T47D (cell line): ENCODE results near the gene NAA15.

Experiments
- DNase-seq, 2 experiments: peaks; one replicate each; pipeline versions ENCODE4 v3.0.0 to v3.0.0-alpha.2; 2011 to 2012; ENCODE audit warnings: low read depth in 1 of 2, low spot score in 1 of 2
- JUND ChIP-seq: IDR thresholded peaks from 2 replicates; pipeline ENCODE4 v1.6.1; 2012; ENCODE audit warnings: low read depth
- in situ Hi-C: cut with HindIII; loops from 2 replicates; pipeline ENCODE4 v1.10.0; 2016; ENCODE audit warnings: low sequenced_read_pairs, low pct_unique_long_range_greater_than_20kb

NAA15 gene

GRCh38 chr4:139331185-139331584 is 29.9 kb downstream of the NAA15 start:
- DNase-seq = no peak
- in situ Hi-C loops = no loop called here
- no peak for TF ChIP-seq JUND

DNA sequence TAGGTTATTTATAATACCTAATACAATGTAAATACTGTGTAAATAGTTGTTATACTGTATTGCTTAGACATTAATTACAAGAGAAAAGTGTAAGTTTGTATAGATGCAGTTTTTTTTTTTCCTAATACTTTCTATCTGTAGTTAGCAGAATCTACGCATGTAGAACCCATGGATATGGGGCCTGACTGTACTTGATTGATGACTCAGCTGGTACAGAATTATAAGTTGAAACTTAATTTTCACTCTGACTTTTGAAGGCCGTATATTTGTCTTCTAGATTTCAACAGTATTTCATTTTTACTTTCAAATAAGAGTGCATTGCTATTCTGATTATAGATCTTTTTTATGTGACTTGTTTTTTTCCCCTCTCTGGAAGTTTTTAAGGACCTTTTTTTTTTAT is 31.7 kb downstream of the NAA15 start:
- no peak for TF ChIP-seq JUND
- in situ Hi-C loops = no loop called here
- DNase-seq = no peak

DNA sequence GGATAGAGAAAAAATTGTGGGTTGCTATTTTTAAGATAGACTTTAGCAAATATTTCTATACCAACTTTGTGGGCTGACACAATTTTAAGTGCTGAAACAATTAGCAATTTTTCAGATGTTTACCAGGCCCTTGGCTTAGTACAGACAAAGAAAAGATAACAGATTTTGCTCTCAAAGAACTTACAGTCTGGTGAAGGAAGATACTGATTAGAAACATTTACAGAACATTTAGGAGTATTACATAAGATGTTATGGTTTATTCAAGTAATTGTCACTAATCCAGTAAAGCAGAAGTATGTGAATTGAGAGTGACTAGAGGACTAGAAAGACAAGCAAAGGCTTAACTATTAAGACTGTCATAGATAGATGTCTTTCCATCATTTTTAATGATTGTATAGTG is 36.3 kb downstream of the NAA15 start:
- no peak for TF ChIP-seq JUND
- in situ Hi-C loops = no loop called here
- no peak for DNase-seq

DNA sequence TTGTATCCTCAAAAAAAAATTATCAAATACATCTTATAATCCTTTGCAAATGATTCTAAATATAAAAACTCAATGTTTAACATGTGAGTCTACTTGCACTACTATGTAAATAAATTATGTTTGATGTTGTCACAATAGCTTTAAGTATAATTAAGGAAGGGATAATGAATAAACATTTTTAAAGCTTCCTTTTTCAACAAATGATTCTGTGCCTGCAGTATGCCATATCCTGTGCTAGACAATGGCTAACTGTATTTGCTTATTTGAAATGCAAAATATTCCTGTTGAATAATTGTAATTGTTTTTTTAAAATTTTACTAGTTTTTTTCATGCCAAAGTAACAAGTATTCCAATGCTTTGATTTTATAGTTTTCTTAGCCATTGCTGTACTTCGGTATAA is 60.0 kb downstream of the NAA15 start:
- in situ Hi-C loops = no loop called here
- no peak for TF ChIP-seq JUND
- no peak for DNase-seq

- no peak for DNase-seq
- TF ChIP-seq JUND = no peak
- in situ Hi-C loops = no loop called here
Measured at GRCh38 chr4:139367421-139368090, 66.3 kb downstream of the NAA15 start.

DNA sequence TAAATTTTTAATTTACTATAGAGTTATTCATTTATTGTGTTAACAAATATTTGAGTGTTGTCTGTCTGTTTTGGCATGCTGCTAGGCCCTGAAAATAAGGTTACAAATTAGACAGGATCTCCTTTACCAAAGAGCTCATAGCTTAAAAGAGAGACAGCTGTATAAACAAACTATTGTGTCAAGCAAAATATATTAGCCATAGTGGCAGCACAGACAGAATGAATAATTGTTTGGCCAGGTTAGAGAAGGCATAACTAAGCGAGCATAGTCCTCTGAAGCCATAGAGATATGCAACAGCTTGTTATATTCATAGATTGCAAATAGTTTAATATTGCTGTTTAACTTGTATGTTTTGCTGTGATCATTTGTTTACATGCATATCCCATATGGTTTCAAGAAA is 67.7 kb downstream of the NAA15 start:
- in situ Hi-C loops = no loop called here

DNA sequence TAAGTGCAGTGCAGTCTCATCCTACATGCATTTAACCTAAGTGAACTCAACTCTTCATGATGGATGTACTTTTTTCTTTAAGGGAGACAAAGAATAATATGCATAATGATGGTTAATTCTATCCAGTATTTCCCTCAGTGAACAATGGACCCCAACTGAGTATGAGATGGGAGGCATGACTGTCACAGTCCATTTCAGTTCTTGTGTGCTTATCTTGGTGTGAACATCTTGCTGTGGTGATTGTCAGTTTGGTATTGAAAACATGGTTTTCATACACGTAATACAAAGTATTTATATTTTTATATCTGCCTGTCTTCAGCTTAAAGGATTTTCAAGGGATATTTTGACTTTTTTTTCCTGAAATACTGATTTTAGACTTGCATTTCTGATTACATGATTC is 72.9 kb downstream of the NAA15 start:
- in situ Hi-C loops = no loop called here
- TF ChIP-seq JUND = no peak
- no peak for DNase-seq

More for the DNA sequence above, 67.7 kb downstream of the NAA15 start:
- no peak for TF ChIP-seq JUND
- DNase-seq = peak in 1 of 2 experiments; percentile 0

GRCh38 chr4:139386421-139386820 is 85.1 kb downstream of the NAA15 start:
- no peak for TF ChIP-seq JUND

DNA sequence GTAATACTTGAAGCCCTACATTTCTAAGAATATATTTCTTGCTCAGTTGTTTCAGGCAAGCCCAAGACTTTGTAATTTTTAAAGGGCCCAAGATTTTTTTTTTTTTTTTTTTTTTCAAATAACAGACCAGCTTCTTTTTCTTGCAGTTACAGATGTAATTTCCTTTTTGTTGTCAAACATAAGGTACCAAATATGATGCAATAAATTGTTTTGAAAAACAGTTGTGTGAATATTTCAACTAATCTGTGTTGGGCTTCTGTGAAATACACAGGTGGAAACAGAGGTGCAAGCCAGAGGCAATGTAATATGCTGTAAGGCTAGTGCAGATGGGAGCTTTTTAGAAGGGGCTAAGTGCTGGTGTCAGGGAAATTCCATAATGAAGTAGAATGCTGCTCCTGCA is 87.8 kb downstream of the NAA15 start:
- DNase-seq = no peak
- no peak for TF ChIP-seq JUND
- in situ Hi-C loops = no loop called here

More at GRCh38 chr4:139386421-139386820, 85.1 kb downstream of the NAA15 start:
- in situ Hi-C loops = no loop called here
- DNase-seq = no peak

GRCh38 chr4:139389991-139390390 is 88.7 kb downstream of the NAA15 start:
- in situ Hi-C loops = no loop called here
- TF ChIP-seq JUND = no peak
- DNase-seq = no peak

DNA sequence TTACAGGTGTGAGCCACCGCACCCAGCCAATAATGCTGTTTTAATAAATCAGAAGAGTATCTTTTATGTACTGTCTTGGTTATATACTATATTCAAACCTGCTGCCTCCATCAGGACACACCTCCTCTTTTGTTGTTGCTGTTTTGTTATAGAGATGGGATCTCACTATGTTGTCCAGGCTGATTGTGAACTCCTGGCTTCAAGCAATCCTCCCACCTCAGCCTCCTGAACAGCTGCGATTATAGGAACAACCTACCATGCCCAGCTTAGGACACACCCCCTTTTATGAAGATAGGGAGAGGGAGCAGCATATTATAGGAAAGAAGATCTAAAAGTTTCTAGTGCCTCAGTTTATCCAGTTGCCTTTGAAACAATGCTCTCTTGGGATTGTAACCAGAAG is 90.4 kb downstream of the NAA15 start:
- DNase-seq = no peak
- in situ Hi-C loops = no loop called here
- no peak for TF ChIP-seq JUND

GRCh38 chr4:139392797-139393196 is 91.5 kb downstream of the NAA15 start:
- in situ Hi-C loops = no loop called here
- TF ChIP-seq JUND = no peak
- DNase-seq = no peak

DNA sequence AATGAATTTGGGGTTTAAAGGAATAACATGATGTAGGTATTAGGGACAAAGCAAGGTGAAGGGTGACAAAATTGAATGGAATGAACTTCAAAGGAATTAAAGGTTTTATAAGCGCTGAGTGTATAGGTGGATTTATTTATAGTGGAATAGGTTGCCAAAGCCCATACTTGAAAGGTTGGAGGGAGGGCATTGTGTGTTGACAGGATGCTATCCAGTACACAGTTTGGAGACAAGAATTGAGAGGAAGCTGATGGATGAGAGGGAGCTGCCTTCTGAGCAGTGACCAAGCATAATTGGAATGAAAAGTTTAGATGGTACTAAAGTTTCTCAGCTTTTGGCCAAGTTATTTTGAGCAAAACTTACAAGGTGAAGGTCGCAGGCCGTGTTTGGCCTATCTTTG is 100.1 kb downstream of the NAA15 start:
- no peak for DNase-seq
- TF ChIP-seq JUND = no peak
- in situ Hi-C loops = no loop called here

DNA sequence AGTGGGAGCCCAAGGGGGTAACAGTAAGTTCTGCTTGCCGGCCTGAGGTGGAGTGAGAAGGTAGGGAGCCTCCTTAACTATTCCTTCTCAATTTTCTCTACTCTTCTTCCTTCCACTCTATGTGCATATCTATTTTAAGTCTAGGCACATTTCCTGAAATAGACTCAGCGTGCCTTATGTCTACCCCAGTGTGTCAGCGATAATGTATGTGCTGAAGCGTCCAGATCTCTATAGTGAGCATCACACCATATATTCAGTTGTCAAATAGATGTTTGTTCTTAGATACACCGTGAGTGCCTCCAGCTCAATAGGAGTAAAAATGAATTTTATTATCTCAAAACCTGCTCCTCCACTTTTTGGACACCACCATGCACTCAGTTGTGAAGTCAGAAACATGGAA is 101.1 kb downstream of the NAA15 start:
- in situ Hi-C loops = no loop called here
- DNase-seq = no peak

More for the DNA sequence above, 101.1 kb downstream of the NAA15 start:
- TF ChIP-seq JUND = no peak
